GM12892 (cell line): Measurements from ENCODE around the gene MPRIP.

Source experiments
- POLR2A ChIP-seq: IDR thresholded peaks from 2 replicates; pipeline ENCODE4 v1.6.1; 2011; ENCODE audit warnings: low read depth, low read length, control low read depth
- POLR2AphosphoS5 ChIP-seq: IDR thresholded peaks from 2 replicates; pipeline ENCODE4 v1.6.1; 2011; ENCODE audit warnings: low read depth, low read length, control low read depth
- TAF1 ChIP-seq: IDR thresholded peaks from 2 replicates; pipeline ENCODE4 v1.6.1; 2011; ENCODE audit warnings: low read depth, mild to moderate bottlenecking, control low read depth, low read length, borderline replicate concordance

DNA sequence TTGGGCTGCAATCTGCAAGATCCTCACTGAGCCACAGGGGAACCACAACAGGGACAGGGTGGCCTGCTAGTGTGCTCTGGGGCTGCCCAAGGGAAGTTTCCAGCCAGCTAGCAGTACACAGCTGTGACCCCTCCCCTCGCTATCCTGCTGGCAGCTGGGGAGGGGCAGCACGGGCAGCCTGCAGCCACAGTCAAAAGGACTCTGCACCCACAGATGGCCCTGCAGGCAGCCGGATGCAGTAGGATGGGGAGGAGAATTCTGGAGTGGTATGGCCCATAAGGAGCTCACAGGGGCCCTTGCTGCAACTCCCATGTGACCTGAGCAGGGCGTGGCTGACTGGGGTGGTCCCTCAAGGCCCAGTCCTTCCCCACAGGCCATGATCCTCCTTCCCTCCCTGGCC, 89.6 kb downstream of the MPRIP start:
- TF ChIP-seq POLR2A (no peak), POLR2AphosphoS5 (no peak), TAF1 (no peak)
